Skeletal muscle tissue (tissue), 4 donors: ENCODE measurements around the gene SPEF1. TPM values are rescaled to one million over a fixed set of nuclear protein-coding genes. Genes with fewer than 3 reads are reported as not detected.

Experiments used
- H3K27ac ChIP-seq: one replicate; pipeline ENCODE4 v1.7.0; 2013; ENCODE audit warnings: mild to moderate bottlenecking, low read depth, low read length, inconsistent platforms
- H3K27me3 ChIP-seq, 3 donors: one replicate each; pipeline ENCODE4 v1.7.0; 2013; ENCODE audit warnings: low read length in 3 of 3; ENCODE audit not compliant: control insufficient read depth in 3 of 3, insufficient read depth in 3 of 3
- H3K36me3 ChIP-seq, 3 donors: one replicate each; pipeline ENCODE4 v1.7.0; 2013; ENCODE audit warnings: low read length in 3 of 3; ENCODE audit not compliant: control insufficient read depth in 3 of 3, insufficient read depth in 3 of 3
- H3K4me1 ChIP-seq, 3 donors: one replicate each; pipeline ENCODE4 v1.7.0; 2013; ENCODE audit warnings: low read length in 3 of 3, mild to moderate bottlenecking in 3 of 3; ENCODE audit not compliant: control insufficient read depth in 3 of 3, insufficient read depth in 3 of 3
- H3K4me3 ChIP-seq, 3 donors: one replicate each; pipeline ENCODE4 v1.7.0; 2013; ENCODE audit warnings: low read length in 3 of 3
- H3K9ac ChIP-seq, 3 donors: one replicate each; pipeline ENCODE4 v1.7.0; 2013; ENCODE audit warnings: low read length in 3 of 3, mild to moderate bottlenecking in 3 of 3, moderate library complexity in 2 of 3, low read depth in 1 of 3
- H3K9me3 ChIP-seq, 3 donors: one replicate each; pipeline ENCODE4 v1.7.0; 2013; ENCODE audit warnings: low read length in 3 of 3; ENCODE audit not compliant: control insufficient read depth in 3 of 3
- total RNA-seq: library from RNA; depleted of rRNA; stranded (reverse); fragments of >200 nt; gene quantifications from one replicate; pipeline ENCODE4 v1.2.3, GENCODE V29; 2014
- donor health status: Osteomylitis.

Gene SPEF1
- total RNA-seq, 1 donor from 2014 or later, result not detected

- Histone ChIP-seq H3K27me3 (no peaks in the 10 kb centered on the region), H3K9ac (no peak overlapping the region), H3K4me1 (peaks cover 20 to 34% (median 24%) of the 10 kb centered on the region in 3 donors), H3K27ac (no peak overlapping the region), H3K9me3 (no peaks in the 10 kb centered on the region), H3K4me3 (no peak overlapping the region), H3K36me3 (peaks cover 0 to 5% (median 5%) of the 10 kb centered on the region in 3 donors)
Observed at GRCh38 chr20:3788685-3789155, 7.5 kb upstream of the SPEF1 start.

DNA sequence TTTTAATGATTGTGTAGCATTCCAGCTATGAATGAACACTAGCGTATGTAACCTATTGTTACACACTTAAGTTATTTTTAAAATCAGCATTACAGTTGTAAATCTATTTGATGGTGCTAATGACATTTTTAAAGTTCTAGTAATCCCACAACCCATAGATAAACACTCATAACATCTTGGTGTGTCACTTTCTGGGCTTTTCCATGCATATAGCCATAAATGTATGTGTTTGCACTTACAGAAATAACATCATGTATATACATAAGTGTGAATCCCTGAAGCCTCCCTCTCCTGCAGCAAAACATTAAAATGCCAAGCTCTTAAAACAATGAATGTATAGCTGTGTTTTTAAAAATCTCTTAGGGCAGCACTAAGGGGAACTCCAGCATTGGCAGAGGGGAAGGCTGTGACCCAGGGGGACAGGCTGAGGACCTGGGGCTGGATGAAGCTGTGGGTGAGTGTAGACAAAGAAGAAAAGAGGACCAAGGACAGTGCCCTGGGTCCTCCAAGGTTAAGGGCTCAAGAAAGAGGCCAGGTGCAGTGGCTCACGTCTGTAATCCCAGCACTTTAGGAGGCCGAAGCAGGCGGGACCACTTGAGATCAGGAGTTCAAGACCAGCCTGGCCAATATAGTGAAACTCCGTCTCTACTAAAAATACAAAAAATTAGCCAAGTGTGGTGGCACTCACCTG, 6.2 kb upstream of the SPEF1 start:
- peak overlapping the region in 1 of 3 donors; percentile 65 for H3K4me3 ChIP-seq
- peak overlapping the region in 2 of 3 donors; percentile 15 to 47 for H3K9ac ChIP-seq
- H3K36me3 ChIP-seq, result peaks cover 0 to 5% (median 5%) of the 10 kb centered on the region in 3 donors
- H3K9me3 ChIP-seq, result no peaks in the 10 kb centered on the region
- H3K27me3 ChIP-seq, result no peaks in the 10 kb centered on the region
- H3K4me1 ChIP-seq, result peaks cover 26 to 45% (median 30%) of the 10 kb centered on the region in 3 donors
- no peak overlapping the region for H3K27ac ChIP-seq

DNA sequence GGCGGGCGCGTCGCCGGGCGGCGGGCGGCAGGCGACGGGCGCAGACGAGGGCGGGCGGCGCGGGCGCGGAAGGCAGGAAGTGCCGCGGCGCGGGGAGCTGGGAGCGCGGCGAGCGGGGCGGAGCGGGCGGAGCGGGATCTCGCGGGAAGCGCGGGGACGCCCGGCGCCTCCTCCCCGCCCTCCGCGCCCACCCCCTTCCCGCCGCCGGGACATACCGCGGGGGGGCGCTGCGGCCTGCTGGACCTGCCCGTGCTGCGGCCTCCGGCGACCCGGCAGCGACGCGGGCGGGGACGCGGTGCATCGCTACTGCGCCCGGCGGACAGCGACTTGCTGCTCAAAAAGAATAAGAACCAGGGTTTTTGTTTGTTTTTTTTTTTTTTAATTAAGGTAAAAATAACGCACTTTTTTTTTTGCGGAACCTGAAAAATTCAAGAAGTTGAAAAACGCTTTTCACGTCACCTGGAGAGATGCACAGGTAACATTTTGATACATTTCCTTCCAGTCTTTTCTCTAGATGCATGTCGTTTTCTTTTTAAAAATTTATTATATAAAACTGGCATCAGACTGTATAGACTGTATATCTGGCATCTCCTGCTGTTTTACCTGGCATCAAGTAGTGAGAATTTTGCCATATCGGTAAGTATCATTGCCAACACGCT, 5.5 kb upstream of the SPEF1 start, which contains the start of gene CENPB:
Gene CENPB, minus strand, starts transcription at position 76 of the 659 bp plus-strand sequence. CDS start 257 bp downstream, outside the sequence.
- peaks cover 0 to 5% (median 5%) of the 10 kb centered on the region in 3 donors for H3K36me3 ChIP-seq
- H3K9me3 ChIP-seq, result no peaks in the 10 kb centered on the region
- no peaks in the 10 kb centered on the region for H3K27me3 ChIP-seq
- peak within 1 kb of the TSS; percentile 81 to 88 (median 84) for H3K4me3 ChIP-seq
- peaks cover 26 to 45% (median 30%) of the 10 kb centered on the region in 3 donors for H3K4me1 ChIP-seq
- H3K9ac ChIP-seq, result peak within 1 kb of the TSS; percentile 69 to 84 (median 74)
- peak within 1 kb of the TSS; percentile 52 for H3K27ac ChIP-seq

- Histone ChIP-seq H3K4me3 (peak overlapping the region; percentile 81 to 88 (median 84)), H3K27ac (peak overlapping the region; percentile 52), H3K4me1 (peaks cover 27 to 50% (median 33%) of the 10 kb centered on the region in 3 donors), H3K9ac (peak overlapping the region; percentile 69 to 84 (median 74)), H3K9me3 (no peaks in the 10 kb centered on the region), H3K36me3 (peaks cover 0 to 5% (median 5%) of the 10 kb centered on the region in 3 donors), H3K27me3 (no peaks in the 10 kb centered on the region)
Observed at GRCh38 chr20:3786126-3786484, 4.9 kb upstream of the SPEF1 start.

GRCh38 chr20:3785240-3786125, 4.2 kb upstream of the SPEF1 start:
- H3K9me3 ChIP-seq, result no peaks in the 10 kb centered on the region
- H3K4me1 ChIP-seq, result peaks cover 31 to 57% (median 38%) of the 10 kb centered on the region in 3 donors
- no peaks in the 10 kb centered on the region for H3K27me3 ChIP-seq
- H3K36me3 ChIP-seq, result peaks cover 0 to 5% (median 5%) of the 10 kb centered on the region in 3 donors
- peak overlapping the region; percentile 81 to 88 (median 84) for H3K4me3 ChIP-seq
- H3K9ac ChIP-seq, result peak overlapping the region; percentile 69 to 84 (median 74)
- peak overlapping the region; percentile 52 for H3K27ac ChIP-seq

DNA sequence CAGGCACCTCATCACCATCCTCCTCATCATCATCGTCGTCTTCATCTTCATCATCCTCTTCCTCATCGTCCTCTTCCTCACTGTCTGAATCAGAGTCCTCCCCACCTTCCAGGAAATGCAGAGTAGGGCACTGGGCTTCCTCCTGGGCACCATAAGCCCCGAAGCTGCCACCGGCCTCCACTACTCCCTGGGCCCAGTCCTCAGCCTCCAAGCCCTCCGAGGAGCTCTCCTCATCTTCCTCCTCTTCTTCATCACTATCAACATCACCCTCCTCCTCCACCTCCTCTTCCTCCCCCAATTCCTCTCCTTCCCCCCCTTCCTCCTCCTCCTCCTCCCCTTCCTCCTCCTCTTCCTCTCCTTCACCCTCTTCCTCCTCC, 3.6 kb upstream of the SPEF1 start:
- H3K4me1 ChIP-seq, result peaks cover 31 to 59% (median 38%) of the 10 kb centered on the region in 3 donors
- H3K4me3 ChIP-seq, result peak overlapping the region in 2 of 3 donors; percentile 81 to 84
- no peaks in the 10 kb centered on the region for H3K27me3 ChIP-seq
- H3K27ac ChIP-seq, result no peak overlapping the region
- peaks cover 0 to 5% (median 5%) of the 10 kb centered on the region in 3 donors for H3K36me3 ChIP-seq
- peak overlapping the region in 2 of 3 donors; percentile 69 to 84 for H3K9ac ChIP-seq
- no peaks in the 10 kb centered on the region for H3K9me3 ChIP-seq

GRCh38 chr20:3784216-3784853, 3.1 kb upstream of the SPEF1 start:
- Histone ChIP-seq H3K4me3 (peak overlapping the region; percentile 13 to 84 (median 81)), H3K4me1 (peaks cover 31 to 59% (median 38%) of the 10 kb centered on the region in 3 donors), H3K27me3 (no peaks in the 10 kb centered on the region), H3K9ac (peak overlapping the region in 2 of 3 donors; percentile 69 to 84), H3K9me3 (no peaks in the 10 kb centered on the region), H3K36me3 (peaks cover 0 to 5% (median 5%) of the 10 kb centered on the region in 3 donors), H3K27ac (no peak overlapping the region)

DNA sequence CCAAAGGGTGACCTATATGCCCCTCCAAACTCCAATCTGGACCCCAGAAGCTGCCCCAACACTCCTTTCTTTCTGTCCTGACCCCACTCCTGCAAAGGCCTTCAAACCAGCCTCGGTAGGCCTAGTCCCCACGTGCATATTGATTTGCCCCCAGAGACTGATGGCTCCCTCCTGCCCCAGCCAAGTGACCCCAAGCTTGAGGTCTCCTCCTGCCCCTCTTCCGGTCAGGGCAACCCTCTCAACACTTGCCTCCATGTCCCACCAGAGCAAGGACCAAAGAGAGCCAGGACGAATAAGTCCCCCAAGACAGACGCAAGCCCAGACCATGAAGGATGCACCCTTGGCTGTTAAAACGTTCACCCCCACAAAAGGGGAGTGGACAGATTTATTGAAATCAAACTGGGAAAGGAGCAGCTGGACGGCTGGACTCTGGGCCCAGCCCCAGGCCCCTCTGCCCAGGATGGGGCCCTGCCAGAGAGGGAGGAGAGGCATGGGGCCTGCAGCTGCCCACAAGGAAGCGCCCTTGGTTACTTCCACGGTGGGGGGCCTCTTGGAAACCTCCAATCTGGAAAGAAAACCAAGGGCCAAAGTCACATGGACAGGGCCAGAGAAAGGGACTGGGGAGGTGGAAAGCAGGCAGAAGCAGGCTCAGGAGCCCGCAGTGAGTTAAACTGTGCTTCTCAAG, 2.4 kb upstream of the SPEF1 start:
- H3K4me1 ChIP-seq, result peaks cover 31 to 54% (median 38%) of the 10 kb centered on the region in 3 donors
- H3K4me3 ChIP-seq, result no peak overlapping the region
- peaks cover 0 to 5% (median 5%) of the 10 kb centered on the region in 3 donors for H3K36me3 ChIP-seq
- H3K9ac ChIP-seq, result peak overlapping the region in 2 of 3 donors; percentile 32 to 50
- H3K27me3 ChIP-seq, result peaks cover 0 to 5% (median 3%) of the 10 kb centered on the region in 3 donors
- H3K9me3 ChIP-seq, result no peaks in the 10 kb centered on the region
- H3K27ac ChIP-seq, result no peak overlapping the region
